Vagina (tissue), 2 donors: ENCODE results near the gene NCCRP1.

Source experiments
- POLR2A ChIP-seq, 2 donors: fragments of 450-650 bp; IDR thresholded peaks; one replicate each; pipeline ENCODE4 v1.6.1; 2017; ENCODE audit warnings: antibody characterized with exemption in 2 of 2, mild to moderate bottlenecking in 2 of 2, moderate library complexity in 2 of 2
- POLR2AphosphoS5 ChIP-seq, 2 donors: sonication (generic); formaldehyde crosslinking; IDR thresholded peaks; one replicate each; pipeline ENCODE4 v1.9.0; 2017; ENCODE audit warnings: antibody characterized with exemption in 2 of 2, mild to moderate bottlenecking in 2 of 2, low read depth in 1 of 2; ENCODE audit not compliant: insufficient read depth in 1 of 2
- TF ChIP-seq, protein P1 (sequence below), 3 experiments: fragments of 450-650 bp in 2 of 3; fragments of 200-600 bp in 1 of 3; sonication (generic) in 1 of 3; IDR thresholded peaks; one replicate each; pipeline ENCODE4 v1.5.1; 2017 to 2019; ENCODE audit warnings: antibody characterized with exemption in 3 of 3, mild to moderate bottlenecking in 2 of 3, moderate library complexity in 2 of 3

DNA sequence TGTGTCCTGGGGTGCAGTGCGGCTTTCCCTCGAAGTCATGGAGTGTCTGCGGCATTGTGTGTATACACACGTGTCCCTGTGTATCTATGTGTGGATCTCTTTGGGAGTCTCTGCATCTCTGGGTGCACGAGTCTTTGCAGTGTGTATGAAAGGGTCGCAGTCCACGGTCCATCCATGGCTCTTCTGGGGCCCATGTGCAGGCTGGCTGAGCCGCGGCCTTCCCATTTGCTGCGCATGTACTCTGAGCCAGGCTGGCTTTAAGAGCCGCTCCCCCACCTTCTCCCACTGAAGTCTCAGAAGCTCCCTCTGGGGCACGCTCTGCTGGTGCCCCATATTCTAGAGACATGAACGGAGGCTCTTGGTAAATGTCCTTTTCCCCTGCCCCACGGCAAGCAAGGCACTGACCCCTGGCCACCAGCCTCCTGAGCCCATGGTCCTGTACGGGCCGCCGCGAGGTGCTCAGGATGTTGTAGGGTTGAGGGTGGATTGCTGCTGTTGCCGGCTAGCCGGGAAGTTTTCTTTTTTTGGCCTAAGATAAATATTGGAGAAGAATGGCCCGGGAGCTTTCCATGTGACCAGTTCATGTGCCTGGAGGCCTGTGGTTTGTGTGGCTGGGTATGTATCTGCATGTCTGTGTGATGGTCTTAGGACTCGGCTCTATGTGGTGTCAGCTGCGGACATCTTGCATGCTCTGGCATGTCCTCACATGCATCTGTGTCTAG lies 39.3 kb upstream of the NCCRP1 start:
- TF ChIP-seq, protein P1, sequence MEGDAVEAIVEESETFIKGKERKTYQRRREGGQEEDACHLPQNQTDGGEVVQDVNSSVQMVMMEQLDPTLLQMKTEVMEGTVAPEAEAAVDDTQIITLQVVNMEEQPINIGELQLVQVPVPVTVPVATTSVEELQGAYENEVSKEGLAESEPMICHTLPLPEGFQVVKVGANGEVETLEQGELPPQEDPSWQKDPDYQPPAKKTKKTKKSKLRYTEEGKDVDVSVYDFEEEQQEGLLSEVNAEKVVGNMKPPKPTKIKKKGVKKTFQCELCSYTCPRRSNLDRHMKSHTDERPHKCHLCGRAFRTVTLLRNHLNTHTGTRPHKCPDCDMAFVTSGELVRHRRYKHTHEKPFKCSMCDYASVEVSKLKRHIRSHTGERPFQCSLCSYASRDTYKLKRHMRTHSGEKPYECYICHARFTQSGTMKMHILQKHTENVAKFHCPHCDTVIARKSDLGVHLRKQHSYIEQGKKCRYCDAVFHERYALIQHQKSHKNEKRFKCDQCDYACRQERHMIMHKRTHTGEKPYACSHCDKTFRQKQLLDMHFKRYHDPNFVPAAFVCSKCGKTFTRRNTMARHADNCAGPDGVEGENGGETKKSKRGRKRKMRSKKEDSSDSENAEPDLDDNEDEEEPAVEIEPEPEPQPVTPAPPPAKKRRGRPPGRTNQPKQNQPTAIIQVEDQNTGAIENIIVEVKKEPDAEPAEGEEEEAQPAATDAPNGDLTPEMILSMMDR (IDR thresholded peaks at IDR 0.05) = no peak
- TF ChIP-seq POLR2A (IDR thresholded peaks at IDR 0.05) = no peak
- no peak for TF ChIP-seq POLR2AphosphoS5 (IDR thresholded peaks at IDR 0.05; ENCODE audit: insufficient read depth in 1 of 2, low read depth in 1 of 2)
